Mucosa of rectum (tissue), 2 donors: ENCODE results near the gene AGAP2.

Experiments used
- H3K27ac ChIP-seq, 2 donors: one replicate each; pipeline ENCODE4 v1.7.0; 2013; ENCODE audit warnings: inconsistent platforms in 2 of 2, low read depth in 2 of 2, low read length in 2 of 2
- H3K27me3 ChIP-seq, 2 donors: one replicate each; pipeline ENCODE4 v1.7.0; 2013; ENCODE audit warnings: low read length in 2 of 2; ENCODE audit not compliant: control insufficient read depth in 2 of 2, insufficient read depth in 2 of 2
- H3K36me3 ChIP-seq, 2 donors: one replicate each; pipeline ENCODE4 v1.7.0; 2013; ENCODE audit warnings: low read length in 2 of 2; ENCODE audit not compliant: control insufficient read depth in 2 of 2, insufficient read depth in 2 of 2
- H3K4me1 ChIP-seq, 2 donors: one replicate each; pipeline ENCODE4 v1.7.0; 2013; ENCODE audit warnings: low read length in 2 of 2, mild to moderate bottlenecking in 1 of 2; ENCODE audit not compliant: control insufficient read depth in 2 of 2, insufficient read depth in 2 of 2
- H3K4me3 ChIP-seq, 2 donors: one replicate each; pipeline ENCODE4 v1.7.0; 2013; ENCODE audit warnings: low read length in 2 of 2
- H3K9ac ChIP-seq, 2 donors: one replicate each; pipeline ENCODE4 v1.7.0; 2013; ENCODE audit warnings: low read length in 2 of 2, low read depth in 1 of 2, mild to moderate bottlenecking in 1 of 2
- H3K9me3 ChIP-seq, 2 donors: one replicate each; pipeline ENCODE4 v1.7.0; 2013; ENCODE audit warnings: low read length in 2 of 2; ENCODE audit not compliant: control insufficient read depth in 2 of 2
- donor health status: healthy.
- donor health status: Normal muscosa, but diverticular disease.

AGAP2 gene

GRCh38 chr12:57731411-57732080 is 7.0 kb downstream of the AGAP2 start:
- peaks cover 3 to 4% of the 10 kb centered on the region in 2 donors for H3K4me1 ChIP-seq
- H3K9me3 ChIP-seq, result no peaks in the 10 kb centered on the region
- H3K27ac ChIP-seq, result no peak overlapping the region
- H3K9ac ChIP-seq, result no peak overlapping the region
- no peak overlapping the region for H3K4me3 ChIP-seq
- peaks cover 30 to 42% of the 10 kb centered on the region in 2 donors for H3K27me3 ChIP-seq
- peaks cover 0 to 9% of the 10 kb centered on the region in 2 donors for H3K36me3 ChIP-seq

DNA sequence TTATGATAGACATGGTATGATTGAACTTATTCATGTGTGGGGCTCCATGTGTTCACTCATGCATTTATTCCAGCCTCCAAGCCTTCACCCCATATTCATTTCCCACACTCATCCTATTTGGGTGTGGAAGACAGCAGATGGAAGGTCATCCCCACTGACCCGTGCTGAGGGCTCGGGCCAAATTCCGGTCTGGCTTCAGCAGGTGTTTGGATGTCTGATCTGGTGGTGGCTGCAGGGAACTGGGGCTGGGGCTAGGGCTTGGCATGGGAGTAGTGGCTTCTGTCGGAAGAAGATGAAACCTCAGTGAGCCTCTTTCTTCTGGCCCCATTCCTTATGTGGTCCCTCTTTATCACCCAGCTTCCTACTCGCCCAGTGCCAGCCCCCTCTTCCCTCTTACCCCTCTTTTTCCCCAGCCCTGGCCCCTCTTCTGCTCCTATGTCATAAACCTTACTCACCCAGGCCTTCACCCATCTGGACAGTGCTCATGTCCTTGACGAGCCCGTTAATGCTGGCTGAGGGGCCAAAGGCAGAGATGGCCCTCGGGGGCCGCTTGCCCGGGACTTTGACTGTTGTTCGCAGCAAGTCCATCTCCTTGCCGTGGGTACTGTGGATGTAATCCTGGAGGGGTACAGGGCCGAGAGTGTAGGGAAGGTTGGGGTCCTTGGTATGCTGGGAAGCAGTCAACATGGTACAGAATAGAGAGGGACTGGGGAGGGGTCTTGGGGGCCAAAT is 8.0 kb downstream of the AGAP2 start:
- H3K36me3 ChIP-seq, result peaks cover 0 to 9% of the 10 kb centered on the region in 2 donors
- peaks cover 23 to 32% of the 10 kb centered on the region in 2 donors for H3K27me3 ChIP-seq
- no peaks in the 10 kb centered on the region for H3K9me3 ChIP-seq
- no peak overlapping the region for H3K9ac ChIP-seq
- H3K27ac ChIP-seq, result no peak overlapping the region
- H3K4me1 ChIP-seq, result peaks cover 0 to 6% of the 10 kb centered on the region in 2 donors
- no peak overlapping the region for H3K4me3 ChIP-seq

- Histone ChIP-seq H3K9me3 (no peaks in the 10 kb centered on the region), H3K27ac (no peak overlapping the region), H3K9ac (no peak overlapping the region), H3K27me3 (peaks cover 14 to 23% of the 10 kb centered on the region in 2 donors), H3K4me1 (peaks cover 0 to 6% of the 10 kb centered on the region in 2 donors), H3K4me3 (no peak overlapping the region), H3K36me3 (peaks cover 0 to 9% of the 10 kb centered on the region in 2 donors)
Observed at GRCh38 chr12:57729321-57729844, 9.2 kb downstream of the AGAP2 start.

GRCh38 chr12:57727758-57728395 is 10.7 kb downstream of the AGAP2 start:
- H3K36me3 ChIP-seq, result peaks cover 0 to 9% of the 10 kb centered on the region in 2 donors
- H3K4me3 ChIP-seq, result no peak overlapping the region

DNA sequence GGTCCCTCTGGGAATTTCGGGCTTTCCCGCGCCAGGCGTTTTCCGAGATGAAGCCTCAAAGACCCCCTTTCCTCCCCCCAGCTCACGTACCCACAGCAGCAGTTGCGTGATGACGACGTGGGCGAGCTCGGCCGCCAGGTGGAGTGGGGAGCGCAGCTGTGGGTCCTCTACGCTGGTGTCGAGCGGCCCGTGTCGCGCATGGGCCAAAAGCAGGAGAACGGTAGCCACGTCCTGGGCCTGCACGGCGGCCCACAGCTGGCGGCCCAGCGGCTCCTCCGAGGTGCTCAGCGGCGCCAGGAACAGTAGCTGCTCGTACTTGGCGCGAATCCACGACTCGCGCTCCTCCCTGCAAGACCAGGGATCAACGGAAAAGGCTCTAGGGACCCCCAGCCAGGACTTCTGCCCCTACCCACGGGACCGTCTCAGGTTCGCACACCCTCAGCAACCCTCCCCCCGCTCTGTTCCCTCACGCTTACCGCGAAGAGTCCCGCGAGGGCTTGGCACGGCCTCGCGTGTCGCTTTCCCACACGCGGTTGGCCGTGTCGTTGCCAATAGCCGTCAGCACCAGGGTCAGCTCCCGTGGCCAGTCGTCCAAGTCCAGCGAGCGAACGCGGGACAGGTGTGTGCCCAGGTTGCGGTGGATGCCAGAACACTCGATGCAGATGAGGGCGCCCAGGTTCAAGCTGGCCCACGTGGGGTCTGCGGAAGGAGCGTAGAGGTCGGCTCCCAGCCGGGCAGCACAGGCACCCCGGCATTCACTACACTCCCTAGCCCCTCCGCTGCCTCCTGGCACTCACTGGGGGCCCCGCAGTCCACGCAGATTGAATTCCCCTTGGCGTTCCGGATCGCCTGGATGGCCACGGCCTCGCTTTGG is 11.4 kb downstream of the AGAP2 start:
- Histone ChIP-seq H3K4me3 (peak overlapping the region; percentile 73 to 78), H3K9ac (peak overlapping the region; percentile 44 to 65), H3K9me3 (no peaks in the 10 kb centered on the region), H3K27ac (peak overlapping the region; percentile 55 to 65), H3K36me3 (peaks cover 0 to 9% of the 10 kb centered on the region in 2 donors), H3K4me1 (peaks cover 0 to 6% of the 10 kb centered on the region in 2 donors), H3K27me3 (peaks cover 7 to 15% of the 10 kb centered on the region in 2 donors)

More at GRCh38 chr12:57727758-57728395, 10.7 kb downstream of the AGAP2 start:
- H3K4me1 ChIP-seq, result peaks cover 0 to 6% of the 10 kb centered on the region in 2 donors
- H3K27me3 ChIP-seq, result peaks cover 10 to 15% of the 10 kb centered on the region in 2 donors
- H3K27ac ChIP-seq, result no peak overlapping the region
- no peaks in the 10 kb centered on the region for H3K9me3 ChIP-seq
- no peak overlapping the region for H3K9ac ChIP-seq

DNA sequence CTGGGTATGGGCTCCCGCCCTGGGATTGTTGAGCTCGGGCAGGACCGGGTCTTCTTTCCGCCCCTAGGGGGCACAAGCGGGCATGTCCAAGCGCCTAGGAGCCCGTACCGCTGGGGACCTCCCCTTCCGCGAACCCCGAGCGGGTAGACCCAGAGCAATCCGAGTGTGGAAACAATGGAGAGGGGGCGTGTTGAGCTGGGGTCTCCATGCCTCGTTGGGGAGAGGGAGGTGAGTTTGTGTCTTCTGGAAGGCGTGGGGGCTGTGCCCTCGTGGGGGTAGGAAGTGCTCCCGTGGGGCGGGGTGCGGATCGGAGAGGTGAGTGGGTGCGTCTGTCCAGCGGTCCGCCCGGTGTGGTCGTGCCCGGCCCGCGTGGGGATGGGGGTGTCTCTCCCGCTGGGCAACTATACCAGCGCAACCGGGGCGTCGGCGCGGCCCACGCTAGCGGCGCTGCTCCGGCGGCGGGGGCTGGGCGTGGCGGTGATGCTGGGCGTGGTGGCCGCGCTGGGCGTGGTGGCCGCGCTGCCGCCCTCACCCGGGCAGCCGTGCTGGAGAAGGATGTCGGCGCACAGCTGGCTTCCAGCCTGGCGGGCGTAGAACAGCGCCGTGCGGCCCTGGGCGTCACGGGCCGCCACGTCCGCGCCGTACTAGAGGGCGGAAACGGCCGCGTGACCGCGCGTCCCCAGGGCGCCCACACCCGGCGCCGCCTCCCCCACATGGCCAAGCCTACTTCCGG is 12.2 kb downstream of the AGAP2 start:
- peak overlapping the region; percentile 55 to 65 for H3K27ac ChIP-seq

DNA sequence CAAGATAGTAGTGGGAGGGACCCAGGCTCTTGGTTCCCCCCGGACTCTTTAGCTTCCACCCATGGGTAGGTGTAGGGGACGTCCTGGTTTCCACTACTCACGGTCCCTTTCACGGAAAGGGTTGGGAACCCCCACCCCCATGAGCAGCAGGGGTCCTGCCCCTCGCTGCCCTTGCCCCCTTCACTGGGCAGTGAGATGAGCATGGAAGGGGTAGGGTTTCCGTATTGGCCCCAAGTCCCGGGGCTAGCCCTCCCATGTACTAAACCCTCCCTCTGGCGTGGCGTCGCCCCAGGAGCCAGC is 12.7 kb downstream of the AGAP2 start:
- peak overlapping the region in 1 of 2 donors; percentile 78 for H3K4me3 ChIP-seq
- H3K27me3 ChIP-seq, result peaks cover 7 to 15% of the 10 kb centered on the region in 2 donors
- peaks cover 0 to 6% of the 10 kb centered on the region in 2 donors for H3K4me1 ChIP-seq
- H3K36me3 ChIP-seq, result peaks cover 5 to 14% of the 10 kb centered on the region in 2 donors
- no peaks in the 10 kb centered on the region for H3K9me3 ChIP-seq
- H3K27ac ChIP-seq, result no peak overlapping the region
- H3K9ac ChIP-seq, result no peak overlapping the region

More for the DNA sequence above, 12.2 kb downstream of the AGAP2 start:
- Histone ChIP-seq H3K9me3 (no peaks in the 10 kb centered on the region), H3K9ac (peak overlapping the region; percentile 56 to 65), H3K27me3 (peaks cover 7 to 15% of the 10 kb centered on the region in 2 donors), H3K4me1 (peaks cover 0 to 6% of the 10 kb centered on the region in 2 donors), H3K4me3 (peak overlapping the region; percentile 73 to 78), H3K36me3 (peaks cover under 1 to 14% of the 10 kb centered on the region in 2 donors)

- Histone ChIP-seq H3K9me3 (no peaks in the 10 kb centered on the region), H3K4me3 (no peak overlapping the region), H3K36me3 (peaks cover 9 to 18% of the 10 kb centered on the region in 2 donors), H3K27me3 (peaks cover 7 to 13% of the 10 kb centered on the region in 2 donors), H3K27ac (no peak overlapping the region), H3K9ac (no peak overlapping the region), H3K4me1 (peaks cover 0 to 6% of the 10 kb centered on the region in 2 donors)
Observed at GRCh38 chr12:57724936-57725740, 13.4 kb downstream of the AGAP2 start.
